ENCODE data around the gene CCNJ.

Gene CCNJ

DNA sequence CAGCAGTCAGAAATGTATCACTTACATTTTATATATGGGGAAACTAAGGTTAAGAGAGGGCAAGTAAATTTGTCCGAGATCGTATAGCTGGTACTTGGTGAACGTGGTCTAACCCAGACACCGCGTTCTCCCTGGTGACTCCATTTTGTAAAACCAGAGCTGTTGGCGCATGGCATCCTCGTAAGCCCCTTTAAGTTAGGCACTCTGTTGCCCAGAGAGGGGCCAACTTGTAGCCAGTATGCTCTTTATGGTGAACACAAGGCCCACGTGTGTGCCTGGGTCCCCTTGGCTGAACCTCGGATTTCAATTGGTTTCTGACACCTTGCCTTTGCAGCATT is 47.0 kb downstream of the CCNJ start:
- peak overlapping the region; percentile 96 for H3K4me2 ChIP-seq (ENCODE audit: low read depth, low read length, poor library complexity, severe bottlenecking)
- H3K9me2 ChIP-seq (replicated peaks; ENCODE audit: low read depth, low read length) = no peaks in the 10 kb centered on the region
- TF ChIP-seq, protein P1, sequence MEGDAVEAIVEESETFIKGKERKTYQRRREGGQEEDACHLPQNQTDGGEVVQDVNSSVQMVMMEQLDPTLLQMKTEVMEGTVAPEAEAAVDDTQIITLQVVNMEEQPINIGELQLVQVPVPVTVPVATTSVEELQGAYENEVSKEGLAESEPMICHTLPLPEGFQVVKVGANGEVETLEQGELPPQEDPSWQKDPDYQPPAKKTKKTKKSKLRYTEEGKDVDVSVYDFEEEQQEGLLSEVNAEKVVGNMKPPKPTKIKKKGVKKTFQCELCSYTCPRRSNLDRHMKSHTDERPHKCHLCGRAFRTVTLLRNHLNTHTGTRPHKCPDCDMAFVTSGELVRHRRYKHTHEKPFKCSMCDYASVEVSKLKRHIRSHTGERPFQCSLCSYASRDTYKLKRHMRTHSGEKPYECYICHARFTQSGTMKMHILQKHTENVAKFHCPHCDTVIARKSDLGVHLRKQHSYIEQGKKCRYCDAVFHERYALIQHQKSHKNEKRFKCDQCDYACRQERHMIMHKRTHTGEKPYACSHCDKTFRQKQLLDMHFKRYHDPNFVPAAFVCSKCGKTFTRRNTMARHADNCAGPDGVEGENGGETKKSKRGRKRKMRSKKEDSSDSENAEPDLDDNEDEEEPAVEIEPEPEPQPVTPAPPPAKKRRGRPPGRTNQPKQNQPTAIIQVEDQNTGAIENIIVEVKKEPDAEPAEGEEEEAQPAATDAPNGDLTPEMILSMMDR (conservative IDR thresholded peaks at IDR 0.05; ENCODE audit: low read length) = no peak
- no peak for TF ChIP-seq EZH2phosphoT487 (IDR thresholded peaks at IDR 0.05; ENCODE audit: borderline replicate concordance)
- H2AFZ ChIP-seq (ENCODE audit: low read length) = peak overlapping the region; percentile 99
- peak overlapping the region; percentile 97 for H3K9ac ChIP-seq (ENCODE audit: low read depth, low read length, poor library complexity, severe bottlenecking)
- no peaks in the 10 kb centered on the region for H3K36me3 ChIP-seq (ENCODE audit: insufficient read depth, low read length)
- H3K4me1 ChIP-seq (ENCODE audit: insufficient read depth, low read length, poor library complexity, severe bottlenecking) = peaks cover 35% of the 10 kb centered on the region
- H3F3A ChIP-seq (ENCODE audit: low read depth) = no peaks in the 10 kb centered on the region
- no peaks in the 10 kb centered on the region for H3K9me3 ChIP-seq (ENCODE audit: insufficient read depth, low read depth, low read length)
- no peaks in the 10 kb centered on the region for H4K20me1 ChIP-seq (ENCODE audit: insufficient read depth, low read length, poor library complexity, severe bottlenecking)
- H3K27me3 ChIP-seq (ENCODE audit: insufficient read depth, low read length, poor library complexity, severe bottlenecking) = peaks cover 51% of the 10 kb centered on the region
- H3K4me3 ChIP-seq (ENCODE audit: low read length, poor library complexity, severe bottlenecking) = peak overlapping the region; percentile 98
- peaks cover 7% of the 10 kb centered on the region; the same call in 1 of the 2 replicates for H3K79me2 ChIP-seq (ENCODE audit: insufficient read depth, low read length)

DNA sequence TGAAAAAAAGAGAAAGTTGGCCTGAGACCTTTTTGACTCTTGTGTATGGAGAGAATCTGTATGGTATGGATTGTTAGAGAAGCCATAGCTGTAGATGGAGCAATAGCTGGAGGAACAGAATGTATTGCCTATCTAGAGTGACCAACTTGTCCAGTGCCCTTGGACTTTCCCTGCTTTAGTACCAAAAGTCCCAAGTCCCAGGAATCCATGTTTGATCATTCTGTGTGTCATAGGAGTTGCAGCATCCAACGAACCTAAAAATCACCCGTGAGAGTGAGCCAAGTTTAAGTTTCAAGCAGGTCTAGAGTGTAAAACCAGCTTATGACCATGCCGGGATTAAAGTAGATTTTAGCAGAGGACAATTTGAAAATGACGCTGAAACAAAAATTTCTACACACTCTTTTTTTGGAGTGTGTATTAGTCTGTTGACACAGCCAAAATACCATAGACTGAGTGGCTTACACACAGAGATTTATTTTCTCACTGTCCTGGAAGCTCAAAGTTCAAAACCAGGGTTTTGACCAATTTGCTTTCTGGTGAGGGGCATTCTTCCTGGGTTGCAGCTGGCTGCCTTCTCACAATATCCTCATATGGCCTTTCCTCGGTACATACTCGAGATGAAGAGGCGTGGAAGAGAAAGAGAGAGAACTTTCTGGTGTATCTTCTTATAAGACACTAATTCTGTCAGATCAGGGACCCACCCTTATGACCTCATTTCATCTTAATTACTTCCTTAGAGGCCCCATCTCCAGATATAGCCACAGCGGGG is 49.8 kb downstream of the CCNJ start:
- H2AFZ ChIP-seq (ENCODE audit: low read length) = no peak overlapping the region
- H3F3A ChIP-seq (ENCODE audit: low read depth) = no peaks in the 10 kb centered on the region
- H3K27me3 ChIP-seq (ENCODE audit: insufficient read depth, low read length, poor library complexity, severe bottlenecking) = peaks cover 78% of the 10 kb centered on the region
- no peaks in the 10 kb centered on the region for H3K9me2 ChIP-seq (replicated peaks; ENCODE audit: low read depth, low read length)
- H4K20me1 ChIP-seq (ENCODE audit: insufficient read depth, low read length, poor library complexity, severe bottlenecking) = no peaks in the 10 kb centered on the region
- H3K4me3 ChIP-seq (ENCODE audit: low read length, poor library complexity, severe bottlenecking) = no peak overlapping the region
- H3K9ac ChIP-seq (ENCODE audit: low read depth, low read length, poor library complexity, severe bottlenecking) = no peak overlapping the region
- H3K79me2 ChIP-seq (ENCODE audit: insufficient read depth, low read length) = peaks cover 7% of the 10 kb centered on the region; the same call in 1 of the 2 replicates
- TF ChIP-seq, protein P1 (conservative IDR thresholded peaks at IDR 0.05; ENCODE audit: low read length) = no peak
- peaks cover 40% of the 10 kb centered on the region for H3K4me1 ChIP-seq (ENCODE audit: insufficient read depth, low read length, poor library complexity, severe bottlenecking)
- no peak overlapping the region for H3K4me2 ChIP-seq (ENCODE audit: low read depth, low read length, poor library complexity, severe bottlenecking)
- no peaks in the 10 kb centered on the region for H3K36me3 ChIP-seq (ENCODE audit: insufficient read depth, low read length)
- H3K9me3 ChIP-seq (ENCODE audit: insufficient read depth, low read depth, low read length) = no peaks in the 10 kb centered on the region

DNA sequence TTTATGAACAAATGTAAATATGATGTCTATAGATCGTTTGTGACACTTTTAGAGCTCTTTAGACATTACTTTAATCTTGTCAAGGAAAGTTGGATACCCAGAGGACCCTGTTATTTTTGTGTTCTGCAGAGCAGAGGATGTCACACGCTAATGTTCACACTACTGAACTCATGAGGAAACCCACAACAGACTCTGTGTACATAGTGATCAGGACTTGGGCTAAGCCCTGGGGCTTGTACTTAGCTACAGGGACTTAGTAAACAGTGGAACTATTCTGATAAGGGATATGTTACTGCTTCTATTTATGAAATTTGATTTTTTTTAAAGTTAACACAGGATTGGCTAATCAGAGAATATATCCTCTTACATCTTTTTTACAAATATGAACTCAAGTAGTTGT is 50.6 kb downstream of the CCNJ start:
- Histone ChIP-seq H3K9ac (ENCODE audit: low read depth, low read length, poor library complexity, severe bottlenecking) (no peak overlapping the region), H3K4me1 (ENCODE audit: insufficient read depth, low read length, poor library complexity, severe bottlenecking) (peaks cover 32% of the 10 kb centered on the region), H3K4me3 (ENCODE audit: low read length, poor library complexity, severe bottlenecking) (no peak overlapping the region), H3K9me3 (ENCODE audit: insufficient read depth, low read depth, low read length) (no peaks in the 10 kb centered on the region), H3K36me3 (ENCODE audit: insufficient read depth, low read length) (no peaks in the 10 kb centered on the region), H4K20me1 (ENCODE audit: insufficient read depth, low read length, poor library complexity, severe bottlenecking) (no peaks in the 10 kb centered on the region), H3K27me3 (ENCODE audit: insufficient read depth, low read length, poor library complexity, severe bottlenecking) (peaks cover 86% of the 10 kb centered on the region), H2AFZ (ENCODE audit: low read length) (no peak overlapping the region), H3K4me2 (ENCODE audit: low read depth, low read length, poor library complexity, severe bottlenecking) (no peak overlapping the region), H3F3A (ENCODE audit: low read depth) (no peaks in the 10 kb centered on the region), H3K9me2 (replicated peaks; ENCODE audit: low read depth, low read length) (no peaks in the 10 kb centered on the region), H3K79me2 (ENCODE audit: insufficient read depth, low read length) (no peaks in the 10 kb centered on the region)
- TF ChIP-seq, protein P1 (conservative IDR thresholded peaks at IDR 0.05; ENCODE audit: low read length) = no peak
- TF ChIP-seq EZH2phosphoT487 (IDR thresholded peaks at IDR 0.05; ENCODE audit: borderline replicate concordance) = no peak
